IMR-90 (cell line): ENCODE data around the gene ALOX15B. TPM values are rescaled to one million over a fixed set of nuclear protein-coding genes. Genes with fewer than 3 reads are reported as not detected.

ENCODE experiments used
- ATAC-seq: fragments of 200-7000 bp; cut with Tn5 transposase; 2 replicates; pipeline ENCODE4 v1.9.1; 2020; ENCODE audit warnings: low read depth, mild to moderate bottlenecking, moderate library complexity
- BruUV-seq: library from RNA; stranded (reverse); fragments of 400-500 nt; replicated peaks from 2 replicates; lab custom pipeline; 2021; lab: Mats Ljungman, UMichigan
- CTCF ChIA-PET: fragments of 300-600 bp; formaldehyde crosslinking; extraction: SDS; loops from one replicate; lab custom pipeline; 2021; ENCODE audit warnings: antibody characterized with exemption; lab: Yijun Ruan, JAX
- POLR2A ChIA-PET: fragments of 300-600 bp; sonication (Branson Sonifier 250); formaldehyde crosslinking; loops from one replicate; lab custom pipeline; 2022; ENCODE audit warnings: antibody characterized with exemption; ENCODE audit not compliant: unreplicated experiment; lab: Charles Lee
- DNase-seq: peaks from one replicate; pipeline ENCODE4 v3.0.0; 2013
- H2AFZ ChIP-seq: replicated peaks from 2 replicates; pipeline ENCODE3; 2013; ENCODE audit warnings: low read length, mild to moderate bottlenecking; ENCODE audit not compliant: poor library complexity
- H2AK5ac ChIP-seq: 2 replicates; pipeline ENCODE4 v1.6.1; 2013; ENCODE audit warnings: low read depth, low read length, inconsistent platforms
- H2AK9ac ChIP-seq: replicated peaks from 2 replicates; pipeline ENCODE3; 2013; ENCODE audit warnings: mild to moderate bottlenecking, low read depth, low read length, moderate library complexity; ENCODE audit not compliant: poor library complexity
- H2BK120ac ChIP-seq: 2 replicates; pipeline ENCODE4 v1.6.1; 2013; ENCODE audit warnings: low read depth, low read length, inconsistent platforms
- H2BK15ac ChIP-seq: 3 replicates; pipeline ENCODE4 v1.6.1; 2013; ENCODE audit warnings: low read depth, low read length, inconsistent platforms
- H2BK20ac ChIP-seq: 2 replicates; pipeline ENCODE4 v1.6.1; 2013; ENCODE audit warnings: low read depth, mild to moderate bottlenecking, inconsistent platforms, low read length, moderate library complexity
- H2BK5ac ChIP-seq: 2 replicates; pipeline ENCODE4 v1.6.1; 2013; ENCODE audit warnings: mild to moderate bottlenecking, low read depth, low read length, inconsistent platforms; ENCODE audit not compliant: poor library complexity, severe bottlenecking
- H3K14ac ChIP-seq: replicated peaks from 2 replicates; pipeline ENCODE4 v1.6.1; 2013; ENCODE audit warnings: low read depth, low read length, inconsistent platforms
- H3K18ac ChIP-seq: 2 replicates; pipeline ENCODE4 v1.6.1; 2013; ENCODE audit warnings: low read depth, low read length, control low read depth
- H3K23ac ChIP-seq: 2 replicates; pipeline ENCODE4 v1.6.1; 2013; ENCODE audit warnings: low read depth, low read length, inconsistent platforms
- H3K27ac ChIP-seq: 2 replicates; pipeline ENCODE4 v1.5.1; 2013; ENCODE audit warnings: mild to moderate bottlenecking, control low read depth, low read length; ENCODE audit not compliant: insufficient read depth
- H3K27me3 ChIP-seq: 2 replicates; pipeline ENCODE4 v1.6.1; 2013; ENCODE audit warnings: low read length; ENCODE audit not compliant: control insufficient read depth, insufficient read depth
- H3K36me3 ChIP-seq: 2 replicates; pipeline ENCODE4 v1.6.1; 2013; ENCODE audit warnings: low read length, mixed read lengths; ENCODE audit not compliant: control insufficient read depth, insufficient read depth
- H3K4ac ChIP-seq: 2 replicates; pipeline ENCODE4 v1.6.1; 2013; ENCODE audit warnings: low read depth, low read length, inconsistent platforms
- H3K4me1 ChIP-seq: 2 replicates; pipeline ENCODE4 v1.6.1; 2013; ENCODE audit warnings: low read length, mixed read lengths; ENCODE audit not compliant: control insufficient read depth, insufficient read depth
- H3K4me2 ChIP-seq: 2 replicates; pipeline ENCODE4 v1.6.1; 2013; ENCODE audit warnings: low read depth, mild to moderate bottlenecking, control low read depth, low read length, moderate library complexity
- H3K4me3 ChIP-seq: 2 replicates; pipeline ENCODE4 v1.5.1; 2013; ENCODE audit warnings: low read depth, mild to moderate bottlenecking, control low read depth, low read length, moderate library complexity; ENCODE audit not compliant: insufficient read depth
- H3K56ac ChIP-seq: 2 replicates; pipeline ENCODE4 v1.6.1; 2013; ENCODE audit warnings: low read length, inconsistent platforms; ENCODE audit not compliant: insufficient read depth; ENCODE audit errors: extremely low read depth
- H3K79me1 ChIP-seq, 2 experiments: 2 replicates each; pipeline ENCODE4 v1.6.1; 2013; ENCODE audit warnings: low read length in 2 of 2, inconsistent platforms in 1 of 2, low read depth in 1 of 2
- H3K9ac ChIP-seq: 2 replicates; pipeline ENCODE4 v1.6.1; 2013; ENCODE audit warnings: low read depth, low read length, control low read depth
- H3K9me1 ChIP-seq: 2 replicates; pipeline ENCODE4 v1.6.1; 2013; ENCODE audit warnings: low read length, inconsistent platforms; ENCODE audit not compliant: insufficient read depth
- H3K9me3 ChIP-seq: 2 replicates; pipeline ENCODE4 v1.6.1; 2013; ENCODE audit warnings: low read length; ENCODE audit not compliant: control insufficient read depth, insufficient read depth
- H4K20me1 ChIP-seq: 2 replicates; pipeline ENCODE4 v1.6.1; 2013; ENCODE audit warnings: low read length, inconsistent platforms; ENCODE audit not compliant: insufficient read depth
- H4K5ac ChIP-seq: 2 replicates; pipeline ENCODE4 v1.6.1; 2013; ENCODE audit warnings: mild to moderate bottlenecking, low read depth, low read length, control low read depth
- H4K8ac ChIP-seq, 2 experiments: 2 replicates each; pipeline ENCODE4 v1.6.1; 2013; ENCODE audit warnings: low read depth in 2 of 2, low read length in 2 of 2, control low read depth in 1 of 2, inconsistent platforms in 1 of 2
- H4K91ac ChIP-seq: 2 replicates; pipeline ENCODE4 v1.6.1; 2013; ENCODE audit warnings: low read depth, low read length, inconsistent platforms; ENCODE audit not compliant: insufficient read depth
- BHLHE40 ChIP-seq: fragments of 150-350 bp; IDR thresholded peaks from 2 replicates; pipeline ENCODE4 v1.6.1; 2016; ENCODE audit warnings: mild to moderate bottlenecking, low read depth, low read length
- CEBPB ChIP-seq: IDR thresholded peaks from 2 replicates; pipeline ENCODE4 v1.6.1; 2012; ENCODE audit warnings: low read depth, low read length, improper control_type of control experiment
- CHD1 ChIP-seq: IDR thresholded peaks from 2 replicates; pipeline ENCODE4 v1.6.1; 2012; ENCODE audit warnings: low read depth, low read length, improper control_type of control experiment
- FOS ChIP-seq: fragments of 150-350 bp; IDR thresholded peaks from 2 replicates; pipeline ENCODE4 v1.6.1; 2016; ENCODE audit warnings: low read depth, low read length
- MAFK ChIP-seq: IDR thresholded peaks from 2 replicates; pipeline ENCODE4 v1.6.1; 2012; ENCODE audit warnings: low read depth, low read length, improper control_type of control experiment
- MAZ ChIP-seq: IDR thresholded peaks from 2 replicates; pipeline ENCODE4 v1.6.1; 2012; ENCODE audit warnings: low read depth, mild to moderate bottlenecking, low read length, improper control_type of control experiment, moderate library complexity, borderline replicate concordance
- MXI1 ChIP-seq: IDR thresholded peaks from 2 replicates; pipeline ENCODE4 v1.6.1; 2012; ENCODE audit warnings: low read depth, mild to moderate bottlenecking, low read length, moderate library complexity, borderline replicate concordance
- NFE2L2 ChIP-seq: fragments of 150-350 bp; IDR thresholded peaks from 2 replicates; pipeline ENCODE4 v1.6.1; 2016; ENCODE audit warnings: low read depth, mild to moderate bottlenecking, low read length
- RAD21 ChIP-seq: IDR thresholded peaks from 2 replicates; pipeline ENCODE4 v1.6.1; 2012; ENCODE audit warnings: low read length, improper control_type of control experiment
- RCOR1 ChIP-seq: IDR thresholded peaks from 2 replicates; pipeline ENCODE4 v1.6.1; 2012; ENCODE audit warnings: mild to moderate bottlenecking, low read length, improper control_type of control experiment; ENCODE audit not compliant: insufficient replicate concordance
- SMC3 ChIP-seq: fragments of 150-350 bp; IDR thresholded peaks from 2 replicates; pipeline ENCODE4 v1.6.1; 2016; ENCODE audit warnings: low read depth, mild to moderate bottlenecking, antibody characterized with exemption, low read length, moderate library complexity
- whole genome bisulfite sequencing, 2 experiments: methylation state at CpG; one replicate each; pipeline versions ENCODE4 v1.1.5 to v1.1.7; 2013; ENCODE audit warnings: missing lambda C conversion rate in 2 of 2; ENCODE audit not compliant: insufficient read length in 1 of 2; ENCODE audit errors: extremely low coverage in 2 of 2; 5-methylcytosine and 5-hydroxymethylcytosine counted together
- dilution Hi-C: fragments of 300-500 bp; cut with HindIII; formaldehyde crosslinking; loops from one replicate; pipeline ENCODE4 v1.14.3; 2018; ENCODE audit warnings: low sequenced_read_pairs; ENCODE audit not compliant: unreplicated experiment
- in situ Hi-C: fragments of 300-500 bp; cut with MboI; formaldehyde crosslinking; loops from 3 replicates; pipeline ENCODE4 v1.14.3; 2019; ENCODE audit warnings: low sequenced_read_pairs, inconsistent platforms, mixed read lengths
- intact Hi-C: fragments of 100-400 bp; cut with micrococcal nuclease; formaldehyde crosslinking; loops from 2 replicates; pipeline ENCODE4 v1.10.0; 2022
- polyA plus RNA-seq, 3 experiments: library from polyadenylated mRNA; depleted of rRNA; stranded (reverse); fragments of >200 nt; gene quantifications; 2 replicates each; pipeline ENCODE4 v1.2.3, GENCODE V29; 2012; ENCODE audit warnings: low replicate concordance in 1 of 3
- total RNA-seq: library from RNA; depleted of rRNA; stranded (reverse); fragments of >200 nt; gene quantifications from 2 replicates; pipeline ENCODE4 v1.2.3, GENCODE V29; 2012
- TF ChIP-seq, protein P1 (sequence below): conservative IDR thresholded peaks from 2 replicates; pipeline ENCODE4 v1.5.1; 2012; ENCODE audit warnings: mild to moderate bottlenecking, low read depth, low read length, improper control_type of control experiment
- TF ChIP-seq, protein P2 (sequence below): fragments of 150-350 bp; IDR thresholded peaks from 2 replicates; pipeline ENCODE4 v1.6.1; 2017; ENCODE audit warnings: mild to moderate bottlenecking, antibody characterized with exemption, low read length, low read depth
- TF ChIP-seq, protein P3 (sequence below): fragments of 150-350 bp; IDR thresholded peaks from 2 replicates; pipeline ENCODE4 v1.6.1; 2016; ENCODE audit warnings: low read depth, mild to moderate bottlenecking, low read length, moderate library complexity, borderline replicate concordance

The ALOX15B gene
- total and polyA plus RNA-seq, 2 of the 4 experiments (the other 2 are of a cell fraction) = not detected

DNA sequence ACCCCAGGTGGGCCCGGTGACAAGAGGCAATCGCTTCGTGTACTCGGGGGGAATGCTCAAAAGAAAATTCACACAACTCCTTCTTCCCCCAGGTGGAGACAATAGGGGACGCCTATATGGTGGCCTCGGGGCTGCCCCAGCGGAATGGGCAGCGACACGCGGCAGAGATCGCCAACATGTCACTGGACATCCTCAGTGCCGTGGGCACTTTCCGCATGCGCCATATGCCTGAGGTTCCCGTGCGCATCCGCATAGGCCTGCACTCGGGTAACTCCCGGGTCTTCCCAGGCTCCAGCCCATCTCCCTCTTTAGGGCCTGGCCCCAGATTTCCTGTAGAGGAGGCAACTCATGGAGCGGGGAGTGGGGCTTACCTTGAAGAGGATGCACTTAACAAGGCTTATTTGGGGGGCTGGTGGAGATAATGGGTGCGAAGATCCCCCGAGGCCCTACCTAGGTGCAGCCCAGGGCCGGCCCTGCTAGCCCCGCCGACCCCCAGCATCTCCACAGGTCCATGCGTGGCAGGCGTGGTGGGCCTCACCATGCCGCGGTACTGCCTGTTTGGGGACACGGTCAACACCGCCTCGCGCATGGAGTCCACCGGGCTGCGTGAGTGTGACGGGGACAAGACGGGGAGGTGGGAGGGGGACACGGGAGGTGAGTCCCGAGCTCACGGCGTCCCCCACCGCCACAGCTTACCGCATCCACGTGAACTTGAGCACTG lies 23.5 kb upstream of the ALOX15B start:
- POLR2A ChIA-PET = no interaction called here
- no peak for ATAC-seq

More for the DNA sequence above, 23.5 kb upstream of the ALOX15B start:
- intact Hi-C loops = no loop called here
- no peak overlapping the region for H3K23ac ChIP-seq
- H2BK15ac ChIP-seq = no peak overlapping the region
- no TSS peak for BruUV-seq
- CTCF ChIA-PET = no interaction called here
- dilution Hi-C loops = no loop called here
- peaks cover 76% of the 10 kb centered on the region for H3K27me3 ChIP-seq
- no peak overlapping the region for H4K91ac ChIP-seq
- H3K27ac ChIP-seq = no peak overlapping the region
- 49% methylated on average over 19 of the region's 44 CpGs; no CpG with 5 or more reads in 1 of the 2 experiments for WGBS, 2 experiments
- H4K8ac ChIP-seq = no peak overlapping the region
- H3K4ac ChIP-seq = no peak overlapping the region
- H4K20me1 ChIP-seq = no peaks in the 10 kb centered on the region
- H3K56ac ChIP-seq = no peak overlapping the region
- peak overlapping the region; percentile 58 for H2AFZ ChIP-seq
- no peak overlapping the region; the same call in 1 of the 2 replicates for H3K4me2 ChIP-seq
- in situ Hi-C loops = no loop called here
- no peaks in the 10 kb centered on the region for H3K36me3 ChIP-seq
- H3K4me1 ChIP-seq = peaks cover 3% of the 10 kb centered on the region; the same call in 1 of the 2 replicates
- no peaks in the 10 kb centered on the region for H3K9me3 ChIP-seq
- H3K79me1 ChIP-seq = no peaks in the 10 kb centered on the region
- no peak overlapping the region for H3K14ac ChIP-seq
- H3K9me1 ChIP-seq = no peaks in the 10 kb centered on the region
- no peak for TF ChIP-seq MAZ
- TF ChIP-seq MXI1 = no peak
- TF ChIP-seq, protein P1, sequence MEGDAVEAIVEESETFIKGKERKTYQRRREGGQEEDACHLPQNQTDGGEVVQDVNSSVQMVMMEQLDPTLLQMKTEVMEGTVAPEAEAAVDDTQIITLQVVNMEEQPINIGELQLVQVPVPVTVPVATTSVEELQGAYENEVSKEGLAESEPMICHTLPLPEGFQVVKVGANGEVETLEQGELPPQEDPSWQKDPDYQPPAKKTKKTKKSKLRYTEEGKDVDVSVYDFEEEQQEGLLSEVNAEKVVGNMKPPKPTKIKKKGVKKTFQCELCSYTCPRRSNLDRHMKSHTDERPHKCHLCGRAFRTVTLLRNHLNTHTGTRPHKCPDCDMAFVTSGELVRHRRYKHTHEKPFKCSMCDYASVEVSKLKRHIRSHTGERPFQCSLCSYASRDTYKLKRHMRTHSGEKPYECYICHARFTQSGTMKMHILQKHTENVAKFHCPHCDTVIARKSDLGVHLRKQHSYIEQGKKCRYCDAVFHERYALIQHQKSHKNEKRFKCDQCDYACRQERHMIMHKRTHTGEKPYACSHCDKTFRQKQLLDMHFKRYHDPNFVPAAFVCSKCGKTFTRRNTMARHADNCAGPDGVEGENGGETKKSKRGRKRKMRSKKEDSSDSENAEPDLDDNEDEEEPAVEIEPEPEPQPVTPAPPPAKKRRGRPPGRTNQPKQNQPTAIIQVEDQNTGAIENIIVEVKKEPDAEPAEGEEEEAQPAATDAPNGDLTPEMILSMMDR = no peak
- TF ChIP-seq CEBPB = no peak
- no peak for TF ChIP-seq MAFK
- TF ChIP-seq, protein P2, sequence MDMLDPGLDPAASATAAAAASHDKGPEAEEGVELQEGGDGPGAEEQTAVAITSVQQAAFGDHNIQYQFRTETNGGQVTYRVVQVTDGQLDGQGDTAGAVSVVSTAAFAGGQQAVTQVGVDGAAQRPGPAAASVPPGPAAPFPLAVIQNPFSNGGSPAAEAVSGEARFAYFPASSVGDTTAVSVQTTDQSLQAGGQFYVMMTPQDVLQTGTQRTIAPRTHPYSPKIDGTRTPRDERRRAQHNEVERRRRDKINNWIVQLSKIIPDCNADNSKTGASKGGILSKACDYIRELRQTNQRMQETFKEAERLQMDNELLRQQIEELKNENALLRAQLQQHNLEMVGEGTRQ = no peak
- no peak for TF ChIP-seq BHLHE40
- no peak for TF ChIP-seq RAD21
- TF ChIP-seq NFE2L2 = no peak
- TF ChIP-seq, protein P3, sequence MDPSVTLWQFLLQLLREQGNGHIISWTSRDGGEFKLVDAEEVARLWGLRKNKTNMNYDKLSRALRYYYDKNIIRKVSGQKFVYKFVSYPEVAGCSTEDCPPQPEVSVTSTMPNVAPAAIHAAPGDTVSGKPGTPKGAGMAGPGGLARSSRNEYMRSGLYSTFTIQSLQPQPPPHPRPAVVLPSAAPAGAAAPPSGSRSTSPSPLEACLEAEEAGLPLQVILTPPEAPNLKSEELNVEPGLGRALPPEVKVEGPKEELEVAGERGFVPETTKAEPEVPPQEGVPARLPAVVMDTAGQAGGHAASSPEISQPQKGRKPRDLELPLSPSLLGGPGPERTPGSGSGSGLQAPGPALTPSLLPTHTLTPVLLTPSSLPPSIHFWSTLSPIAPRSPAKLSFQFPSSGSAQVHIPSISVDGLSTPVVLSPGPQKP = no peak
- TF ChIP-seq SMC3 = no peak
- TF ChIP-seq RCOR1 = no peak
- TF ChIP-seq CHD1 = no peak
- TF ChIP-seq FOS = no peak
- no peak overlapping the region for H3K4me3 ChIP-seq
- H2AK9ac ChIP-seq = no peak overlapping the region
- H3K9ac ChIP-seq = no peak overlapping the region
- H2BK5ac ChIP-seq = no peak overlapping the region
- DNase-seq = no peak
- no peak overlapping the region for H2BK20ac ChIP-seq
- no peak overlapping the region for H3K18ac ChIP-seq
- no peak overlapping the region for H2AK5ac ChIP-seq
- H4K5ac ChIP-seq = no peak overlapping the region
- no peak overlapping the region for H2BK120ac ChIP-seq
